ENCODE measurements around the gene SCRT2.
"Not testable (repeated sequence)": the region's sequence is repeated elsewhere in the genome, so short reads cannot be mapped to it uniquely, and the experiment has no call there.

SCRT2 gene

GRCh38 chr20:650954-651353 is 24.6 kb downstream of the SCRT2 start:
- DNase-seq, result no peak

- DNase-seq, result no peak
Measured at GRCh38 chr20:650281-650680, 25.3 kb downstream of the SCRT2 start.

- DNase-seq, result no peak
Measured at GRCh38 chr20:647479-648019, 28.1 kb downstream of the SCRT2 start.

- DNase-seq, result no peak
Measured at GRCh38 chr20:646868-647233, 28.8 kb downstream of the SCRT2 start.

- DNase-seq, result no peak
Measured at GRCh38 chr20:646107-646867, 29.3 kb downstream of the SCRT2 start.

- DNase-seq, result peak; percentile 76
Measured at GRCh38 chr20:645318-646106, 30.1 kb downstream of the SCRT2 start.

GRCh38 chr20:644692-645317 is 30.8 kb downstream of the SCRT2 start:
- no peak for DNase-seq

- no peak for DNase-seq
Measured at GRCh38 chr20:642398-643174, 33.0 kb downstream of the SCRT2 start.

- not testable (repeated sequence) for DNase-seq
Measured at GRCh38 chr20:642013-642397, 33.6 kb downstream of the SCRT2 start.

GRCh38 chr20:641516-641875 is 34.1 kb downstream of the SCRT2 start:
- DNase-seq, result no peak

- no peak for DNase-seq
Measured at GRCh38 chr20:640674-641515, 34.7 kb downstream of the SCRT2 start.

- no peak for DNase-seq
Measured at GRCh38 chr20:638579-638978, 37.0 kb downstream of the SCRT2 start.

GRCh38 chr20:637559-637958 is 38.0 kb downstream of the SCRT2 start:
- no peak for DNase-seq

GRCh38 chr20:635893-636338 is 39.7 kb downstream of the SCRT2 start:
- no peak for DNase-seq

- no peak for DNase-seq
Measured at GRCh38 chr20:635028-635892, 40.3 kb downstream of the SCRT2 start.

- DNase-seq, result no peak
Measured at GRCh38 chr20:634148-634925, 41.3 kb downstream of the SCRT2 start.

GRCh38 chr20:631101-631500 is 44.5 kb downstream of the SCRT2 start:
- DNase-seq, result no peak

- no peak for DNase-seq
Measured at GRCh38 chr20:626579-626978, 49.0 kb downstream of the SCRT2 start.

GRCh38 chr20:625360-625932 is 50.2 kb downstream of the SCRT2 start:
- no peak for DNase-seq

GRCh38 chr20:623704-624103 is 51.9 kb downstream of the SCRT2 start:
- no peak for DNase-seq
